ENCODE results near the gene NINL.
"Not testable (repeated sequence)": the region's sequence is repeated elsewhere in the genome, so short reads cannot be mapped to it uniquely, and the experiment has no call there.

The NINL gene

DNA sequence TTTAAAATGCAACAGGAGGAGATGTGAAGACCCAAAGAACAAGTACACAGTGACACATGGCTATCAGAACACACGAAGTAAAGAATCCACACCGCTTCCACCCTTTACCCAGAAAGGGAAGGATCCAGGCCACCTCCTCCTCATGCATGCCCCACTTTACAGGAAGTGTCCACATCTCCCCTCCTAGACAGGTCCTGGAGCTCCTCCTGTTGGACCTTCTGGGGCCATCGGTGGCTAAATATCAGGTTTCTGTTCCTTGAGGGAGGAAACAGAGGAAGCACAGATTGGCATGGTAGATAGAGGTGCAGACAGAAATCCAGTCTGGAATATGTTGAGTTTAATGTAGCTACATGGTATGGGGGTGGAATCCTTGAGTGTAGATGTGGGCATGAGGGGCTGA lies 10.9 kb downstream of the NINL start:
- Mint-ChIP-seq H3K27me3 (no peaks in the 10 kb centered on the region), H3K4me1 (ENCODE audit: low read depth) (no peaks in the 10 kb centered on the region), H3K9me3 (ENCODE audit: low read depth) (no peaks in the 10 kb centered on the region), H3K4me3 (no peak overlapping the region), H3K36me3 (no peaks in the 10 kb centered on the region), H3K27ac (no peak overlapping the region)

DNA sequence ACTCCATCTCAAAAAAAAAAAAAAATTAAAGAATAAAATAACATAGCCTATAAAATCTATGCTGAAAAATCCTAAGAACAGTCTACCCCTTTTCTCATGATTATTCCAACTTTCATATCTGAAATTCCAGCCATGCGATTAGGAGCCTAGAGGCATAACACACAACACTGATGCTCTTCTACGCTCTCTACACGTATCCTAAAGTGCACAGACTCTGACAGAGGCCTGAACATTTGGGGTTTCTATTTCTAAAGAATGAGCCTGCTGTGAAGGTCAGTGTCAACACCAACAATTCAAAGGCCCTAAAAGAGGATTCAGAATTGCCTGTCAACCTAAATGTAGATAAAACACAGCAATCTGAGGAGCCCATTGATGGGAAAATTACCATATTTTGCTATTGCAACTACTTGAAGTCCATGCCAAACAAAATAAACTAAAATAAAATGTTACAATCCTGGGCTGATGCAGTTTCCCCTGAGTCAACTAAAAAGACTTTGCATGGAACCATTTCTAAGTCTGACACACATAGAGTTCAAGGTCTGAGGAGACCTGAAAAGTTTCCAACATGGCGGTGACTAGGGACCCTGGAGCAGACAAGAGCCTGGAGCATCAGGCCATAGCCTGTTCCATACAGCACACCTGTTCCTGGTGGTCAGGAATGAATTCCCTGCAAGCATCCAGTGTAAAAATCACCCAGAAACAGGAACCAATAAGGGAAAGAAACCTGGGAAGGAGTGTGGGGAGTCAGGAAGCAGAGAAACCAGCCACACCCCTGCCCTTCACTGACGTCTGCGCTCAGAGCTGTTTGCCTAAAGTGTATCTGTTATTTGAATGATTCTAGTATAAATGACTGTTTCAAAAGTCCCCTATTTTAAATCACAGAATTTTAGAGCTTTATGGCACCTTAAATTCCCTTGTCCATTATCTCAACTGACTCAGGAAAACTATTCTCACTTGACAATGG lies 11.8 kb downstream of the NINL start:
- no peak overlapping the region for H3K4me3 Mint-ChIP-seq
- H3K9me3 Mint-ChIP-seq (ENCODE audit: low read depth): no peaks in the 10 kb centered on the region
- H3K4me1 Mint-ChIP-seq (ENCODE audit: low read depth): no peaks in the 10 kb centered on the region
- no peaks in the 10 kb centered on the region for H3K36me3 Mint-ChIP-seq
- H3K27me3 Mint-ChIP-seq: no peaks in the 10 kb centered on the region
- H3K27ac Mint-ChIP-seq: no peak overlapping the region

DNA sequence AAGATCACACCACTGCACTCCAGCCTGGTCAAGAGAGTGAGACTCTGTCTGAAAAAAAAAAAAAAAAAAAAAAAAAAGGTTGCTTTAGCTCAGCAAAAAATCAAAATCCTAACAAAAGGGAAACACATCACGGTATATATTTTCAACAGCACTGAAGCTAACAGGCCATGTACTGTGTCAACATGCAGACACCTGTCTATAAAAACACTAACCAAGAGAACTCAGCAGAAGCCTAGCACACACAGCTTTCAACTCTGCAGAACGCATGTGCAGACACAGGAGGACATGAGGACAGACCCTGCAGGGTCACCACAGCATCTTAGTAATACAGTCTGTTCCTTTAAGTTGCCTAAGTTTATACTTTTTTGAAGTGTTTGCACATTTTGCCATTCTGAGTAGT lies 13.5 kb downstream of the NINL start:
- H3K9me3 Mint-ChIP-seq (ENCODE audit: low read depth): no peaks in the 10 kb centered on the region
- no peaks in the 10 kb centered on the region for H3K36me3 Mint-ChIP-seq
- H3K4me3 Mint-ChIP-seq: no peak overlapping the region
- no peaks in the 10 kb centered on the region for H3K27me3 Mint-ChIP-seq
- peaks cover 4% of the 10 kb centered on the region for H3K4me1 Mint-ChIP-seq (ENCODE audit: low read depth)
- H3K27ac Mint-ChIP-seq: no peak overlapping the region

DNA sequence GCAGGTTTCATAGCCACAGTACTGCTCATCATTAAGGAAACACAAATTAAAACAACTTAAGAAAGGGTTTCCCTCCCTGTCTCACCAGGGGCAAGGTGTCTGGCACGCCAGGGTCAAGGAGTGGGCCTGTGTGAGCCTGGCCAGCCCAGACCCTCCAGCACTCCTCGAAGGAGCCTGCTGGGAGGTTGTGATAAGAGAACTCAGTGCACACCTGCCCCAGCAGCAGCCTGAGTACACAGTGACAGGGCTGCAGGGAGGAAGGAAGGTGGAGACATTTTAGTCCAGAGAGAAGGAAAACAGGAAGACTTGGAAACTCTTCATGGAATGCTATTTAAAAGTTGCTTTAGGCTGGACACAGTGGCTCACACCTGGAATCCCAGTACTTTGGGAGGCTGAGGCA lies 14.1 kb downstream of the NINL start:
- Mint-ChIP-seq H3K9me3 (ENCODE audit: low read depth) (no peaks in the 10 kb centered on the region), H3K36me3 (no peaks in the 10 kb centered on the region), H3K27ac (no peak overlapping the region), H3K4me3 (no peak overlapping the region), H3K4me1 (ENCODE audit: low read depth) (peaks cover 6% of the 10 kb centered on the region), H3K27me3 (no peaks in the 10 kb centered on the region)

DNA sequence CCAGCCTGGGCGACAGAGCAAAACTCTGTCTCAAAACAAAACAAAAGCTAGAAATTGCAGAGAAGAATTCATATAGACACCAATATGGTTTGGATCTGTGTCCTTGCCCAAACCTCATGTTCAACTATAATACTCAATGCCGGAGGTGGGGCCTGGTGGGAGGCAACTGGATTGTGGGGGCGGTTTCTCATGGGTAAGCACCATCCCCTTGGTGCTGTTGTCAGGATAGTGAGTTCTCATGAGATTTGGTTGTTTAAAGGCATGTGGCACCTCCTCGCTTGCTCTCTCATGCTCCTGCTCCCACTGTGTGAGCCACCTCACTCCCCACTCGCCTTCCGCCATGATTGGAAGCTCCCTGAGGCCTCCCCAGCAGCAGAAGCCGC lies 15.2 kb downstream of the NINL start:
- Mint-ChIP-seq H3K27ac (no peak overlapping the region), H3K36me3 (no peaks in the 10 kb centered on the region), H3K4me3 (no peak overlapping the region), H3K4me1 (ENCODE audit: low read depth) (peaks cover 7% of the 10 kb centered on the region), H3K27me3 (no peaks in the 10 kb centered on the region), H3K9me3 (ENCODE audit: low read depth) (no peaks in the 10 kb centered on the region)

DNA sequence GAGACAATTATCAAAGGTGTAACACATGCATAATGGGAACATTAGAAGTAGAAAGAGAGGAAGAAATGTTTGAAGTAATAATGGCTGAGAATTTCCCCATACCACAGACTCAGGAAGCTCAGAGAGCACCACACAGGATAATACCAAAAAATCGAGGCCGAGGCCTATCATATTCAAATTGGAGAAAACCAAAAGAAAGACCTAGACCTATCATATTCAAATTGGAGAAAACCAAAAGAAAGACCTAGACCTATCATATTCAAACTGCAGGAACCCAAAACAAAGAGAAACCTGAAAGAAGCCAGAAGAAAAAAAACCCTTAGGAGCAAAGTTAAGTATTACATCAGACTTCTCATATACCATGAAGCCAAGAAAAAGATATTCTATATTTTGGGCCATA lies 18.0 kb downstream of the NINL start:
- Mint-ChIP-seq H3K4me3 (no peak overlapping the region), H3K4me1 (ENCODE audit: low read depth) (peaks cover 11% of the 10 kb centered on the region), H3K27me3 (no peaks in the 10 kb centered on the region), H3K36me3 (peaks cover 3% of the 10 kb centered on the region), H3K27ac (no peak overlapping the region), H3K9me3 (ENCODE audit: low read depth) (peaks cover 7% of the 10 kb centered on the region)

DNA sequence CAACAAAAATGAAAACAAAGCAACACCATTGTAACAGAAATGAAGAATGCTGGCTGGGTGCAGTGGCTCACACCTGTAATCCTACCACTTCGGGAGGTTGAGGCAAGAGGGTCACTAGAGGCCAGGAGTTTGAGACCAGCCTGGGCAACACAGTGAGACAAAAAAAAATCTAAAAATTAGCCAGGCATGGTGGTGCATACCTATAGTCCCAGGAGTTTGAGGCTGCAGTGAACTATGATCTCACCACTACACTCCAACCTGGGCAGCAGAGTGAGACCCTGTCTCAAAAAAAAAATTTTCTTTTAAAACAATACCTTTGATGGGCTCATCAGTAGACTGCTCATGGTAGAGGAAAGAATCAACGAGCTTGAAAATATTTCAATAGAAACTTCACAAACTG lies 18.5 kb downstream of the NINL start:
- Mint-ChIP-seq H3K36me3 (peaks cover 3% of the 10 kb centered on the region), H3K27ac (no peak overlapping the region), H3K4me1 (ENCODE audit: low read depth) (peaks cover 11% of the 10 kb centered on the region), H3K27me3 (no peaks in the 10 kb centered on the region), H3K9me3 (ENCODE audit: low read depth) (peaks cover 7% of the 10 kb centered on the region), H3K4me3 (no peak overlapping the region)

DNA sequence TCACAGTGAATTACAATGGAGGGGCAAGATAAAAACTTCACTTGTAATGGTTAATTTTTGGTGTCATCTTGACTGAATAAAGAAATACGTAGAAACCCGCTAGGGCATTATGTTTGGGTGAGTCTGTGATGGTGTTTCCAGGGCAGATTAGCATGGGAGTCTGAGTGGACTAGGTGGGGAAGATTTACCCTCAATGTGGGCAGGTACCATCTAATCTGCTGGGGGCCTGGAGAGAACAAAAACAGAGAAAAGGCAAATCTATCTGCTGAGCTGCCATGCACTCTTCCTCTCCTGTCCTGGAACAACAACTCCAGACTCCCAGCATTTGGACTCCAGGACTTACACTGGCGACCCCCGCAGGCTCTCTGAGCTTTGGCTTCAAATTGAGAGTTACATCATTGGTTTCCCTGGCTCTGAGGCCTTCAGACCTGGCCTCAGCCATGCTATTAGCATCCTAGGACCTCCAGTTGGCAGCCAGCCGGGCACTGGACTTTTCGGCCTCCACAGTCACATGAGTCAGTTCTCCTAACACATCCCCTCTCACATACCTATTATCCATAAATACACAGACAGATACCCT lies 19.7 kb downstream of the NINL start:
- peaks cover 11% of the 10 kb centered on the region for H3K4me1 Mint-ChIP-seq (ENCODE audit: low read depth)
- peaks cover 3% of the 10 kb centered on the region for H3K36me3 Mint-ChIP-seq
- H3K27me3 Mint-ChIP-seq: no peaks in the 10 kb centered on the region
- H3K27ac Mint-ChIP-seq: no peak overlapping the region
- peaks cover 7% of the 10 kb centered on the region for H3K9me3 Mint-ChIP-seq (ENCODE audit: low read depth)
- H3K4me3 Mint-ChIP-seq: no peak overlapping the region

DNA sequence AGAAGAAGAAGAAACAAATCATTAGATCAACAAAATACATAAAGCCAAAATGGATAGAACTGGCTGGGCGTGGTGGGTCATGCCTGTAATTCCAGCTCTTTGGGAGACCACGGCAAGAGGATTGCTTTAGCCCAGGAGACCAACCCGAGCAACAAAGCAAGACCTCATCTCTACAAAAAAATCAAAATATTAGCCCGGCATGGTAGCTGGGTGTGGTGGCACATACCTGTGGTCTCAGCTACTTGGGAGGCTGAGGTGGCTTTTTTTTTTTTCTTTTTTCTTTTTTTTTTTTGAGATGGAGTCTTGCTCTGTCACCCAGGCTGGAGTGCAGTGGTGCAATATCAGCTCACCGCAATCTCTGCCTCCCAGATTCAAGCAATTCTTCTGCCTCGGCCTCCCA lies 21.5 kb downstream of the NINL start:
- Mint-ChIP-seq H3K4me3 (no peak overlapping the region), H3K4me1 (ENCODE audit: low read depth) (peaks cover 11% of the 10 kb centered on the region), H3K27ac (no peak overlapping the region), H3K27me3 (no peaks in the 10 kb centered on the region), H3K9me3 (ENCODE audit: low read depth) (peaks cover 7% of the 10 kb centered on the region), H3K36me3 (peaks cover 7% of the 10 kb centered on the region)

DNA sequence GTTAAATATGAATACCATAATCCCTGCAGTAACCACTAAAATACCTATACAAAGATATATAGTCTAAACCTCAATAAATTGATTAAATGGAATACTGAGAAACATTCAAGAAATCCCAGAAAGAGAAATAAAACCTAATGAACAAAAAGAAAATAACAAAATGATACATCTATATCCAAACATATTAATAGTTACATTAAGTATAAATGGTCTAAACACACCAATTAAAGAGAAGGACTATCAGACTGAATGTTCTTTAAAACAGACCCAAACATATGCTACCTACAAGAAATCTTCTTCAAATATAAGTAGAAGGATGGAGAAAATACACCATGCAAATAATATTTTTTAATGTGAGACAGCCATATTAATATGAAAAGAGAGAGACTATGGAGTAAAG lies 22.0 kb downstream of the NINL start:
- H3K4me1 Mint-ChIP-seq (ENCODE audit: low read depth): peaks cover 11% of the 10 kb centered on the region
- peaks cover 7% of the 10 kb centered on the region for H3K9me3 Mint-ChIP-seq (ENCODE audit: low read depth)
- no peak overlapping the region for H3K4me3 Mint-ChIP-seq
- H3K36me3 Mint-ChIP-seq: peaks cover 7% of the 10 kb centered on the region
- no peaks in the 10 kb centered on the region for H3K27me3 Mint-ChIP-seq
- H3K27ac Mint-ChIP-seq: no peak overlapping the region

DNA sequence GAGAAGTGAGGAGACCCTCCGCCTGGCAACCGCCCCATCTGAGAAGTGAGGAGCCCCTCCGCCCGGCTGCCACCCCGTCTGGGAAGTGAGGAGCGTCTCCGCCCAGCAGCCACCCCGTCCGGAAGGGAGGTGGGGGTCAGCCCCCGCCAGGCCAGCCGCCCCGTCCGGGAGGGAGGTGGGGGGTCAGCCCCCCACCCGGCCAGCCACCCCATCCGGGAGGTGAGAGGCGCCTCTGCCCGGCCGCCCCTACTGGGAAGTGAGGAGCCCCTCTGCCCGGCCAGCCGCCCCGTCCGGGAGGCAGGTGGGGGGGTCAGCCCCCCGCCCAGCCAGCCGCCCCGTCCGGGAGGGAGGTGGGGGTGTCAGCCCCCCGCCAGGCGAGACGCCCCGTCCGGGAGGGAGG lies 23.6 kb downstream of the NINL start:
- not testable (repeated sequence) for H3K36me3 Mint-ChIP-seq; H3K9me3 Mint-ChIP-seq (ENCODE audit: low read depth); H3K4me1 Mint-ChIP-seq (ENCODE audit: low read depth); H3K4me3 Mint-ChIP-seq; H3K27me3 Mint-ChIP-seq; H3K27ac Mint-ChIP-seq

DNA sequence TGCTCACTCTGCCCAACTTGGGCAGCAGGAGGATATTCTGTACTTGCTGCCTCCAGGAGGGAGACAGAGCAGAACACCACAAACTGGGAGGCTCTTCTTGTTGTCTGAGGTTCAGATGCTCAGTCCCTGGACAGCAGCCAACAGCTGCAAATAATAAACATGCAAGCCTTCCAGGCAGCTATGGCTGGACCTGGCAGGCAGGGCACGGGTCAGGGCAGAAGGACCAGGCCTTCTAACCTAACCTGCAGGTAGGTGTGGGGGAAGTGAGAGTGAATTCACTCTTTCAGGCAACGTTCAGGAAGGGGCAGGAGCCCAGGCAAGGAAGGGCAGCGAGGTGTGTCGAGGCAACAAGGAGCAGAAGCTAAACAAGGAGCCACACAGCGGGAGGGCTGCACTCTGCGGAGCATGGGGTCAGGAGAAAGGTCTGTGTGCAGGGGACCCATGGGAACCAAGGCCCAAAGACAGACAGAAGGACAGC lies 31.5 kb downstream of the NINL start:
- no peaks in the 10 kb centered on the region for H3K9me3 Mint-ChIP-seq (ENCODE audit: low read depth)
- no peaks in the 10 kb centered on the region for H3K4me1 Mint-ChIP-seq (ENCODE audit: low read depth)
- H3K4me3 Mint-ChIP-seq: no peak overlapping the region
- H3K27ac Mint-ChIP-seq: no peak overlapping the region
- no peaks in the 10 kb centered on the region for H3K36me3 Mint-ChIP-seq
- H3K27me3 Mint-ChIP-seq: no peaks in the 10 kb centered on the region

DNA sequence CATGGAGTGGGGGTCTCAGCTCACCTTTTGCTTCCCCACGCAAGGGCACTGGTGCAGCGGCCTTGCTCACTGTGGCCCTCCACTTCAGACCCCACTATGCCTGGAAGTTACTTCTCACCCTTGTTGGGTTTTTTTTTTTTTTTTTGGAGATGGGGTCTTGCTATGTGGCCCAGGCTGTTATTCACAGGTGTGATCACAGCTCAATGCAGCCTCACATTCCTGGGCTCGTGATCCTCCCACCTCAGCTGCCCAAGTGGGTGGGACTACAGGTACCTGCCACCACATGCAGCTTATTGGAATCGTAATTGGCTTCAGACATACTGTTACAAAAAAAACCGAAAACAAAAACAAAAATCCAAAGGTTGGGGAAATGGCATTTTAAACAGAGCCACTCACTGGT lies 32.4 kb downstream of the NINL start:
- H3K4me1 Mint-ChIP-seq (ENCODE audit: low read depth): no peaks in the 10 kb centered on the region
- no peaks in the 10 kb centered on the region for H3K36me3 Mint-ChIP-seq
- no peak overlapping the region for H3K4me3 Mint-ChIP-seq

DNA sequence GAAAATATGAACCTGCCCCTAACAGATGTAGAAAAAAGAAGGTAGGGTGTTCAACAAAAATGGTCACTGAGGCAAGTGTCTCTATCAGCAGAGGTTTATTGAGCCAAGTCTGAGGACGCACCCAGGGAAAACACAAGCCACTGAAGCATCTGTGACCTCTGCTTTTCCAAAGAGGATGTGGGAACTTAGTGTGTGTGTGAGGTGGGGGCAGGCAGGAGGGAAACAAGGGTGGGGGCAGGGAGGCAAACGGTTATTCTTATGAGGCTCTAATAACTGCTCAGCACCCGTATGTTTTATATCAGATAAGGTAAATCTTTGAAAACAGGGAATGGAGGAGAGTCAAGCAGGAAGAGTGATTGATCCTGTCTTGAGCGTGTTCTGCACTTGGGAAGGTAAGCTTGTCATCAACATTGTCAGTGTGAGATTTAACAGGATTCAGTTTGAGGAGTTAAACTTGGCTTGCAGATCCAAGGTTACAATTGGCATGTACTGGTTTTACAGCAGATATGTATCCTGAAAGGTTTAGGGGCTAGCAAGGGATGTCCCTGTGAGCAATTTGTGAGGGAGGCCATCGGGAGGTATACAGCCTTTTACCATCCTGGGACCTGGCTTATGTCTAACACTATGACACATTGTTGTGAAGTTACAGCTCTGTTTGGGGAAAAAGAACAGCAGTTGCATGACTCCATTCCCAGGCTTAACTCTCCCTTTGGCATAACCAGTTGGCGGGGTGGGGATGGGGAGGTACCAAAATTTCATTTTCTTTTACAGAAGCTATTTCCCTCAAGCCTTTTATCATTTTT lies 33.7 kb downstream of the NINL start:
- H3K27ac Mint-ChIP-seq: no peak overlapping the region

More for the DNA sequence above, 32.4 kb downstream of the NINL start:
- H3K27me3 Mint-ChIP-seq: no peaks in the 10 kb centered on the region
- no peak overlapping the region for H3K27ac Mint-ChIP-seq
- no peaks in the 10 kb centered on the region for H3K9me3 Mint-ChIP-seq (ENCODE audit: low read depth)

More for the DNA sequence above, 33.7 kb downstream of the NINL start:
- no peak overlapping the region for H3K4me3 Mint-ChIP-seq
- no peaks in the 10 kb centered on the region for H3K4me1 Mint-ChIP-seq (ENCODE audit: low read depth)
- H3K36me3 Mint-ChIP-seq: no peaks in the 10 kb centered on the region
- H3K27me3 Mint-ChIP-seq: no peaks in the 10 kb centered on the region
- H3K9me3 Mint-ChIP-seq (ENCODE audit: low read depth): no peaks in the 10 kb centered on the region
